SK-N-SH (cell line): ENCODE results near the gene AUTS2. TPM values are rescaled to one million over a fixed set of nuclear protein-coding genes. Genes with fewer than 3 reads are reported as not detected.

Experiments
- CTCF ChIA-PET: fragments of 300-600, 350-600 bp; formaldehyde crosslinking; extraction: SDS; loops from one replicate; lab custom pipeline; 2021; lab: Yijun Ruan, JAX
- POLR2A ChIA-PET: fragments of 350-600 bp; sonication (Branson Sonifier 250); formaldehyde crosslinking; extraction: SDS; loops from one replicate; lab custom pipeline; 2020; ENCODE audit warnings: antibody characterized with exemption, inconsistent platforms; lab: Yijun Ruan, JAX
- DNase-seq: peaks from one replicate; pipeline ENCODE4 v3.0.0; 2012
- H2AFZ ChIP-seq: fragments of 200-600 bp; sonication (generic); 2 replicates; pipeline ENCODE4 v1.8.1; 2016; ENCODE audit warnings: antibody characterized with exemption, mild to moderate bottlenecking, low read depth
- H3F3A ChIP-seq: fragments of 200-600 bp; sonication (generic); replicated peaks from 2 replicates; pipeline ENCODE3; 2016; ENCODE audit warnings: antibody characterized with exemption, mild to moderate bottlenecking; ENCODE audit not compliant: insufficient read depth
- H3K27ac ChIP-seq, 2 experiments: fragments of 200-500 bp in 1 of 2; fragments of 200-600 bp in 1 of 2; sonication (Bioruptor generic) in 1 of 2; sonication (generic), shearing (Covaris generic) in 1 of 2; 2 replicates each; pipeline versions ENCODE4 v1.5.1 to v1.6.1; 2014 to 2016; ENCODE audit warnings: low read depth in 2 of 2, inconsistent platforms in 1 of 2, low read length in 1 of 2, mild to moderate bottlenecking in 1 of 2, mixed read lengths in 1 of 2
- H3K27me3 ChIP-seq: fragments of 200-600 bp; sonication (generic), shearing (Covaris generic); 2 replicates; pipeline ENCODE4 v1.6.1; 2016; ENCODE audit warnings: mixed run types; ENCODE audit not compliant: insufficient read depth
- H3K36me3 ChIP-seq, 2 experiments: fragments of 200-500 bp in 1 of 2; fragments of 200-600 bp in 1 of 2; sonication (Bioruptor generic) in 1 of 2; sonication (generic) in 1 of 2; replicated peaks in 1 of 2; 2 replicates each; pipeline versions ENCODE3 to v1.5.1; 2014 to 2016; ENCODE audit warnings: low read length in 1 of 2, mild to moderate bottlenecking in 1 of 2; ENCODE audit not compliant: insufficient read depth in 2 of 2, control insufficient read depth in 1 of 2
- H3K4me1 ChIP-seq, 2 experiments: fragments of 200-500 bp in 1 of 2; fragments of 200-600 bp in 1 of 2; sonication (Bioruptor generic) in 1 of 2; sonication (generic), shearing (Covaris generic) in 1 of 2; 2 replicates each; pipeline versions ENCODE4 v1.5.1 to v1.6.1; 2014 to 2016; ENCODE audit warnings: low read depth in 1 of 2, low read length in 1 of 2, mixed run types in 1 of 2; ENCODE audit not compliant: insufficient read depth in 2 of 2, control insufficient read depth in 1 of 2
- H3K4me2 ChIP-seq: fragments of 200-600 bp; sonication (generic), shearing (Covaris generic); 2 replicates; pipeline ENCODE4 v1.6.1; 2017; ENCODE audit warnings: mixed run types
- H3K4me3 ChIP-seq, 2 experiments: fragments of 200-500 bp in 1 of 2; fragments of 200-600 bp in 1 of 2; sonication (Bioruptor generic) in 1 of 2; sonication (generic), shearing (Covaris generic) in 1 of 2; 2 replicates each; pipeline versions ENCODE4 v1.5.1 to v1.8.1; 2014 to 2016; ENCODE audit warnings: low read depth in 2 of 2, inconsistent platforms in 1 of 2, low read length in 1 of 2, mild to moderate bottlenecking in 1 of 2, mixed read lengths in 1 of 2, moderate library complexity in 1 of 2
- H3K79me2 ChIP-seq: fragments of 200-600 bp; sonication (generic); 2 replicates; pipeline ENCODE4 v1.8.1; 2017; ENCODE audit warnings: mild to moderate bottlenecking; ENCODE audit not compliant: insufficient read depth
- H3K9ac ChIP-seq: fragments of 200-600 bp; sonication (generic); 2 replicates; pipeline ENCODE4 v1.6.1; 2017; ENCODE audit warnings: mixed run types
- H3K9me2 ChIP-seq: fragments of 200-600 bp; sonication (generic); 2 replicates; pipeline ENCODE4 v1.6.1; 2017; ENCODE audit warnings: mixed run types
- H3K9me3 ChIP-seq: fragments of 200-600 bp; sonication (generic); 2 replicates; pipeline ENCODE4 v1.6.1; 2017; ENCODE audit warnings: mixed run types, mild to moderate bottlenecking, moderate library complexity
- H4K20me1 ChIP-seq: fragments of 200-600 bp; sonication (generic); 2 replicates; pipeline ENCODE4 v1.6.1; 2017; ENCODE audit warnings: mild to moderate bottlenecking, mixed run types; ENCODE audit not compliant: insufficient read depth
- CHD2 ChIP-seq: fragments of 150-350 bp; IDR thresholded peaks from 2 replicates; pipeline ENCODE4 v1.6.1; 2018; ENCODE audit warnings: low read length; ENCODE audit not compliant: partially characterized antibody
- ELF1 ChIP-seq: IDR thresholded peaks from 2 replicates; pipeline ENCODE4 v1.4.0; 2012
- EZH2phosphoT487 ChIP-seq: fragments of 200-600 bp; sonication (generic); IDR thresholded peaks from 2 replicates; pipeline ENCODE4 v1.6.1; 2017; ENCODE audit warnings: low read depth, mixed run types, mild to moderate bottlenecking, antibody characterized with exemption, moderate library complexity, borderline replicate concordance
- FOSL2 ChIP-seq: IDR thresholded peaks from 2 replicates; pipeline ENCODE4 v1.4.0; 2012; ENCODE audit warnings: low read depth, mild to moderate bottlenecking, moderate library complexity, borderline replicate concordance
- FOXM1 ChIP-seq: IDR thresholded peaks from 2 replicates; pipeline ENCODE4 v1.4.0; 2012; ENCODE audit warnings: low read depth, mild to moderate bottlenecking
- GABPA ChIP-seq: IDR thresholded peaks from 2 replicates; pipeline ENCODE4 v1.4.0; 2012; ENCODE audit warnings: low read depth, mild to moderate bottlenecking
- GATA2 ChIP-seq: sonication (generic); formaldehyde crosslinking; IDR thresholded peaks from 2 replicates; pipeline ENCODE4 v1.5.0; 2020; ENCODE audit warnings: mild to moderate bottlenecking, missing genetic modification reagents
- NRF1 ChIP-seq: IDR thresholded peaks from 2 replicates; pipeline ENCODE4 v1.6.1; 2012; ENCODE audit warnings: low read depth, mild to moderate bottlenecking, low read length
- RAD21 ChIP-seq: IDR thresholded peaks from 2 replicates; pipeline ENCODE4 v1.6.1; 2012; ENCODE audit warnings: mild to moderate bottlenecking, low read length
- SIN3A ChIP-seq: IDR thresholded peaks from 2 replicates; pipeline ENCODE4 v1.6.1; 2012; ENCODE audit warnings: low read depth, mild to moderate bottlenecking, low read length, moderate library complexity, borderline replicate concordance
- SMC3 ChIP-seq: IDR thresholded peaks from 2 replicates; pipeline ENCODE4 v1.6.1; 2012; ENCODE audit warnings: low read depth, low read length, improper control_type of control experiment
- TCF12 ChIP-seq: IDR thresholded peaks from 2 replicates; pipeline ENCODE4 v1.4.0; 2012
- TEAD4 ChIP-seq: IDR thresholded peaks from 2 replicates; pipeline ENCODE4 v1.4.0; 2012; ENCODE audit warnings: mild to moderate bottlenecking, borderline replicate concordance; ENCODE audit not compliant: insufficient read depth
- YY1 ChIP-seq: IDR thresholded peaks from 2 replicates; pipeline ENCODE4 v1.4.0; 2012; ENCODE audit warnings: low read depth, mild to moderate bottlenecking
- WGBS: methylation state at CpG from one replicate; pipeline ENCODE4 v1.1.6; 2017; ENCODE audit warnings: low lambda C conversion rate; 5-methylcytosine and 5-hydroxymethylcytosine counted together
- polyA plus RNA-seq, 3 experiments: library from polyadenylated mRNA; depleted of rRNA; stranded (reverse); fragments of >200 nt; gene quantifications; 2 replicates each; pipeline ENCODE4 v1.2.3, GENCODE V29; 2012
- TF ChIP-seq, protein P1 (sequence below): fragments of 200-600 bp; sonication (generic); IDR thresholded peaks from 2 replicates; pipeline ENCODE4 v1.6.1; 2017; ENCODE audit warnings: antibody characterized with exemption, mild to moderate bottlenecking, moderate library complexity
- TF ChIP-seq, protein P2 (sequence below): IDR thresholded peaks from 2 replicates; pipeline ENCODE4 v1.6.1; 2012; ENCODE audit warnings: mild to moderate bottlenecking, low read depth, low read length, moderate library complexity
- TF ChIP-seq, protein P3 (sequence below): fragments of 150-350 bp; IDR thresholded peaks from 2 replicates; pipeline ENCODE4 v1.6.1; 2017; ENCODE audit warnings: antibody characterized with exemption, low read length, low read depth, borderline replicate concordance
- TF ChIP-seq, protein P4 (sequence below): IDR thresholded peaks from 2 replicates; pipeline ENCODE4; 2012

The AUTS2 gene
- polyA plus RNA-seq, 1 of the 3 experiments (the other 2 are of a cell fraction) = 15.6 TPM

DNA sequence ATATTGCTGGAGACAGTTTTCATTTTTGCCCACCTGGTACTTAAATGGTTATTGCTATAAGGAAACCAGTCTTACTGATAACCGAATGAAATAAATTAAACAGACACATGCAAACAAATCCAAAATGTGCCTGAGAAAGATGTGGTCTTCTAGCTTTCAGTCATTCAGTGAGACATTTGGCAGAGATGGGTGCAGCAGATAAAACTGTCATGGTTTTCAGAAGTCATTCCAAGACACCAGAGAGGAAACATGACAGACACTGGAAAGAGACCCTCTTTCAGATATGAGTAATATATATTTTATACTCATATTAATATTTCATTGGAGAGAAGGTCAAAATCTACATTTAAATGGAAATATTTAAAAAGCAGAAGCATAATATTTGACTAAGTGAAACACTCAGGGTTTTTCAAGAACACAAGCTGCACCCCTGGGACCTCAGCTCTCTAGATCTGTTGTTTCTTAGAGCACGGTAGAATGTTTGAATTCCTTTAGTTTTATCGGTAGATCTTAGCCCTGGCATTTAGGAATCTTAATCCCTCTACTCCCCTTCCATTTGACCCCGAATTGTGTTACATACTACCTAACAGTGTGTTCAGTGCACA is 246.1 kb downstream of the AUTS2 start (continued):
- TF ChIP-seq, protein P1, sequence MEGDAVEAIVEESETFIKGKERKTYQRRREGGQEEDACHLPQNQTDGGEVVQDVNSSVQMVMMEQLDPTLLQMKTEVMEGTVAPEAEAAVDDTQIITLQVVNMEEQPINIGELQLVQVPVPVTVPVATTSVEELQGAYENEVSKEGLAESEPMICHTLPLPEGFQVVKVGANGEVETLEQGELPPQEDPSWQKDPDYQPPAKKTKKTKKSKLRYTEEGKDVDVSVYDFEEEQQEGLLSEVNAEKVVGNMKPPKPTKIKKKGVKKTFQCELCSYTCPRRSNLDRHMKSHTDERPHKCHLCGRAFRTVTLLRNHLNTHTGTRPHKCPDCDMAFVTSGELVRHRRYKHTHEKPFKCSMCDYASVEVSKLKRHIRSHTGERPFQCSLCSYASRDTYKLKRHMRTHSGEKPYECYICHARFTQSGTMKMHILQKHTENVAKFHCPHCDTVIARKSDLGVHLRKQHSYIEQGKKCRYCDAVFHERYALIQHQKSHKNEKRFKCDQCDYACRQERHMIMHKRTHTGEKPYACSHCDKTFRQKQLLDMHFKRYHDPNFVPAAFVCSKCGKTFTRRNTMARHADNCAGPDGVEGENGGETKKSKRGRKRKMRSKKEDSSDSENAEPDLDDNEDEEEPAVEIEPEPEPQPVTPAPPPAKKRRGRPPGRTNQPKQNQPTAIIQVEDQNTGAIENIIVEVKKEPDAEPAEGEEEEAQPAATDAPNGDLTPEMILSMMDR = no peak
- TF ChIP-seq EZH2phosphoT487 (no peak), FOXM1 (no peak)
- TF ChIP-seq, protein P2, sequence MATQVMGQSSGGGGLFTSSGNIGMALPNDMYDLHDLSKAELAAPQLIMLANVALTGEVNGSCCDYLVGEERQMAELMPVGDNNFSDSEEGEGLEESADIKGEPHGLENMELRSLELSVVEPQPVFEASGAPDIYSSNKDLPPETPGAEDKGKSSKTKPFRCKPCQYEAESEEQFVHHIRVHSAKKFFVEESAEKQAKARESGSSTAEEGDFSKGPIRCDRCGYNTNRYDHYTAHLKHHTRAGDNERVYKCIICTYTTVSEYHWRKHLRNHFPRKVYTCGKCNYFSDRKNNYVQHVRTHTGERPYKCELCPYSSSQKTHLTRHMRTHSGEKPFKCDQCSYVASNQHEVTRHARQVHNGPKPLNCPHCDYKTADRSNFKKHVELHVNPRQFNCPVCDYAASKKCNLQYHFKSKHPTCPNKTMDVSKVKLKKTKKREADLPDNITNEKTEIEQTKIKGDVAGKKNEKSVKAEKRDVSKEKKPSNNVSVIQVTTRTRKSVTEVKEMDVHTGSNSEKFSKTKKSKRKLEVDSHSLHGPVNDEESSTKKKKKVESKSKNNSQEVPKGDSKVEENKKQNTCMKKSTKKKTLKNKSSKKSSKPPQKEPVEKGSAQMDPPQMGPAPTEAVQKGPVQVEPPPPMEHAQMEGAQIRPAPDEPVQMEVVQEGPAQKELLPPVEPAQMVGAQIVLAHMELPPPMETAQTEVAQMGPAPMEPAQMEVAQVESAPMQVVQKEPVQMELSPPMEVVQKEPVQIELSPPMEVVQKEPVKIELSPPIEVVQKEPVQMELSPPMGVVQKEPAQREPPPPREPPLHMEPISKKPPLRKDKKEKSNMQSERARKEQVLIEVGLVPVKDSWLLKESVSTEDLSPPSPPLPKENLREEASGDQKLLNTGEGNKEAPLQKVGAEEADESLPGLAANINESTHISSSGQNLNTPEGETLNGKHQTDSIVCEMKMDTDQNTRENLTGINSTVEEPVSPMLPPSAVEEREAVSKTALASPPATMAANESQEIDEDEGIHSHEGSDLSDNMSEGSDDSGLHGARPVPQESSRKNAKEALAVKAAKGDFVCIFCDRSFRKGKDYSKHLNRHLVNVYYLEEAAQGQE = no peak

DNA sequence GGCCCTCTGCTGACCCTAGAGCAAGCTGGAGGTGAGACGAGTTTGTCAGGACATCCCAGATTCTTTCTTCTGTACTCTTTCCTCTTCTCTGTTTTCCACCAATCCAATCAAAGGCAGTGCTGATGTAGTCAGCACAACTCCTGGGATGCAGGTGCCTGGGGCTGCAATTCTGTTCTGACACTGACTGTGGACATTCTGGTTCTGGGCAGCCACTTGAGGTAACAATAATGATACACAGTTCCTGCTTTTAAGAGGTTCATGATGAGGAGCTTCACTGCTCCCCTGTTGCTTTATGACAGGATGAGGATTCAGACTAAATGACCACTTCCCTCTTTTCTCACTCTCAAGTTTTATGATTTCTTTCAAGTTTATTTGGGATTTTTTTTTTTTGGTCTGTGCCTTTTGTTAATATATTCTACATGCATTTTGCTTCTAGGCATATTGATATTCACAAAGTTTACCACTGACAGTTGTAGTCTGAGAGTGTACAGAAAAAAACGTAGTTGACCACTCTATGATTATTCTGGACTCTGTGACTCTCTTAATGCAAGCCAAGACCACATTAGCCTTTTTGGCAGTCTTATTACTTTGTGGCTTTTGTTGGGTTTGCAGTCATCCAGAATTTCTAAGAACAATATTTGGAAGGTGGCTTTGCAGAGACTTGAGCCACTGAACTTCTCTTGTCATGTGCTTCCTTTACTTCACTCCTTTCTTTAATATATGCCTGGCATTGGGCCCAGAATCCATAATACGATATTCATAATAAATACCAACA is 247.6 kb downstream of the AUTS2 start:
- no peak overlapping the region for H3K4me3 ChIP-seq
- ChIA-PET CTCF (interaction anchor here (0.9 to 1.7 kb wide), 2 partner anchors 10 to 21 kb away, joined by 3 to 5 read pairs; no protein-coding TSS in a partner anchor), POLR2A (no interaction called here)
- H2AFZ ChIP-seq = no peak overlapping the region
- H3F3A ChIP-seq = no peaks in the 10 kb centered on the region
- peaks cover 6% of the 10 kb centered on the region; the same call in 1 of the 2 replicates for H4K20me1 ChIP-seq
- H3K9me2 ChIP-seq = no peaks in the 10 kb centered on the region
- no peaks in the 10 kb centered on the region for H3K27me3 ChIP-seq
- H3K9ac ChIP-seq = no peak overlapping the region
- H3K4me2 ChIP-seq = no peak overlapping the region
- H3K4me1 ChIP-seq = peaks cover 0 to 20% of the 10 kb centered on the region in 2 experiments; a peak in 2 of 4 replicates
- H3K79me2 ChIP-seq = no peaks in the 10 kb centered on the region
- no peak for DNase-seq
- H3K27ac ChIP-seq = no peak overlapping the region
- no peaks in the 10 kb centered on the region for H3K9me3 ChIP-seq
- 73% methylated on average over 3 of the region's 3 CpGs for WGBS
- H3K36me3 ChIP-seq = no peaks in the 10 kb centered on the region
- TF ChIP-seq GATA2 = no peak
- no peak for TF ChIP-seq ELF1
- TF ChIP-seq FOSL2 = no peak
- TF ChIP-seq SMC3 = no peak
- TF ChIP-seq, protein P1 = no peak
- TF ChIP-seq RAD21 = no peak
- TF ChIP-seq GABPA = no peak
- TF ChIP-seq TEAD4 = no peak
- no peak for TF ChIP-seq TCF12
- no peak for TF ChIP-seq SIN3A
- no peak for TF ChIP-seq YY1
- no peak for TF ChIP-seq NRF1
- no peak for TF ChIP-seq FOXM1
- TF ChIP-seq, protein P3, sequence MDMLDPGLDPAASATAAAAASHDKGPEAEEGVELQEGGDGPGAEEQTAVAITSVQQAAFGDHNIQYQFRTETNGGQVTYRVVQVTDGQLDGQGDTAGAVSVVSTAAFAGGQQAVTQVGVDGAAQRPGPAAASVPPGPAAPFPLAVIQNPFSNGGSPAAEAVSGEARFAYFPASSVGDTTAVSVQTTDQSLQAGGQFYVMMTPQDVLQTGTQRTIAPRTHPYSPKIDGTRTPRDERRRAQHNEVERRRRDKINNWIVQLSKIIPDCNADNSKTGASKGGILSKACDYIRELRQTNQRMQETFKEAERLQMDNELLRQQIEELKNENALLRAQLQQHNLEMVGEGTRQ = no peak
- TF ChIP-seq, protein P4, sequence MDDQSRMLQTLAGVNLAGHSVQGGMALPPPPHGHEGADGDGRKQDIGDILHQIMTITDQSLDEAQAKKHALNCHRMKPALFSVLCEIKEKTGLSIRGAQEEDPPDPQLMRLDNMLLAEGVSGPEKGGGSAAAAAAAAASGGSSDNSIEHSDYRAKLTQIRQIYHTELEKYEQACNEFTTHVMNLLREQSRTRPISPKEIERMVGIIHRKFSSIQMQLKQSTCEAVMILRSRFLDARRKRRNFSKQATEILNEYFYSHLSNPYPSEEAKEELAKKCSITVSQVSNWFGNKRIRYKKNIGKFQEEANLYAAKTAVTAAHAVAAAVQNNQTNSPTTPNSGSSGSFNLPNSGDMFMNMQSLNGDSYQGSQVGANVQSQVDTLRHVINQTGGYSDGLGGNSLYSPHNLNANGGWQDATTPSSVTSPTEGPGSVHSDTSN = no peak
- no peak for TF ChIP-seq CHD2
